ENCODE measurements around the gene RNF217. TPM values are rescaled to one million over a fixed set of nuclear protein-coding genes. Genes with fewer than 3 reads are reported as not detected.

Gene RNF217
- total and polyA plus RNA-seq, 10 of the 15 experiments (the other 5 are each of a cell fraction or from before 2014, with no cell fraction given) = under 0.01 to 11.7 (median 0.04) TPM; not detected in 3

- TF ChIP-seq E4F1 (IDR thresholded peaks at IDR 0.05; ENCODE audit: borderline replicate concordance, partially characterized antibody) (no peak), CEBPZ (IDR thresholded peaks at IDR 0.05; ENCODE audit: low read depth, low read length) (no peak), IRF4 (IDR thresholded peaks at IDR 0.05; ENCODE audit: low read depth, low read length) (no peak), ZBED1 (IDR thresholded peaks at IDR 0.05; ENCODE audit: borderline replicate concordance) (no peak), CBX5 (IDR thresholded peaks at IDR 0.05; ENCODE audit: low read depth) (no peak)
Measured at GRCh38 chr6:125083684-125083990, 121.4 kb downstream of the RNF217 start (continued).

- no peak for FAIRE-seq
- CTCF ChIA-PET = no interaction called here
- H3K36me3 ChIP-seq (ENCODE audit: control insufficient read depth in 2 of 2, insufficient read depth in 2 of 2, low read length in 1 of 2) = no peaks in the 10 kb centered on the region
- TF ChIP-seq MAX (IDR thresholded peaks at IDR 0.05; ENCODE audit: low read depth, low read length) (no peak), HCFC1 (IDR thresholded peaks at IDR 0.05; ENCODE audit: low read length) (no peak), ATF2 (IDR thresholded peaks at IDR 0.05; ENCODE audit: low read length) (no peak), SREBF2 (IDR thresholded peaks at IDR 0.05; ENCODE audit: low read length) (no peak), RBBP5 (conservative IDR thresholded peaks at IDR 0.05) (no peak), IRF5 (IDR thresholded peaks at IDR 0.05; ENCODE audit: borderline replicate concordance) (no peak), RFX5 (IDR thresholded peaks at IDR 0.05; ENCODE audit: low read depth, low read length) (no peak), ZNF217 (IDR thresholded peaks at IDR 0.05) (no peak), TCF7 (IDR thresholded peaks at IDR 0.05; ENCODE audit: borderline replicate concordance) (no peak), DPF2 (IDR thresholded peaks at IDR 0.05) (no peak), NRF1 (conservative IDR thresholded peaks at IDR 0.05; ENCODE audit: low read depth, low read length) (no peak)
Measured at GRCh38 chr6:125086716-125087115, 124.5 kb downstream of the RNF217 start.

More at GRCh38 chr6:125086716-125087115, 124.5 kb downstream of the RNF217 start:
- Histone ChIP-seq H3K9me3 (replicated peaks; ENCODE audit: control insufficient read depth, insufficient read depth, low read length) (no peaks in the 10 kb centered on the region), H3K9ac (ENCODE audit: control insufficient read depth, insufficient read depth, low read length) (no peak overlapping the region), H3K79me2 (ENCODE audit: control insufficient read depth, insufficient read depth, low read length) (no peaks in the 10 kb centered on the region), H3K4me1 (ENCODE audit: control insufficient read depth, insufficient read depth, low read length) (no peaks in the 10 kb centered on the region), H3K4me2 (ENCODE audit: control insufficient read depth, insufficient read depth) (no peak overlapping the region), H2AFZ (ENCODE audit: control insufficient read depth, low read depth, low read length) (no peak overlapping the region), H4K20me1 (ENCODE audit: control insufficient read depth, insufficient read depth) (no peaks in the 10 kb centered on the region), H3K27ac (ENCODE audit: control insufficient read depth, insufficient read depth) (no peak overlapping the region), H3K27me3 (replicated peaks in 1 of 2; ENCODE audit: control insufficient read depth in 2 of 2, insufficient read depth in 2 of 2, low read length in 1 of 2) (no peaks in the 10 kb centered on the region), H3K4me3 (no peak overlapping the region)
- DNase-seq (ENCODE audit: low read depth, low spot score) (no peak), ATAC-seq (no peak)
- in situ Hi-C loops (cut with MboI) (no loop called here), intact Hi-C loops (cut with micrococcal nuclease; ENCODE audit: unreplicated experiment) (no loop called here)
- SMC1A ChIA-PET (ENCODE audit: uncharacterized antibody, unreplicated experiment) = no interaction called here
- BruUV-seq (replicated peaks) = no TSS peak
- POLR2A ChIA-PET = no interaction called here
- RAD21 ChIA-PET (ENCODE audit: unreplicated experiment) = no interaction called here
